HG02973 (cell line): ENCODE measurements around the gene CT45A6.
"Not testable (repeated sequence)": the region's sequence is repeated elsewhere in the genome, so short reads cannot be mapped to it uniquely, and the experiment has no call there.

Source experiments
- ATAC-seq: cut with Tn5 transposase; IDR thresholded peaks from one replicate; pipeline ENCODE4 v1.9.1; 2021; ENCODE audit warnings: moderate library complexity; ENCODE audit not compliant: unreplicated experiment

Gene CT45A6, protein sequence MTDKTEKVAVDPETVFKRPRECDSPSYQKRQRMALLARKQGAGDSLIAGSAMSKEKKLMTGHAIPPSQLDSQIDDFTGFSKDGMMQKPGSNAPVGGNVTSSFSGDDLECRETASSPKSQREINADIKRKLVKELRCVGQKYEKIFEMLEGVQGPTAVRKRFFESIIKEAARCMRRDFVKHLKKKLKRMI

DNA sequence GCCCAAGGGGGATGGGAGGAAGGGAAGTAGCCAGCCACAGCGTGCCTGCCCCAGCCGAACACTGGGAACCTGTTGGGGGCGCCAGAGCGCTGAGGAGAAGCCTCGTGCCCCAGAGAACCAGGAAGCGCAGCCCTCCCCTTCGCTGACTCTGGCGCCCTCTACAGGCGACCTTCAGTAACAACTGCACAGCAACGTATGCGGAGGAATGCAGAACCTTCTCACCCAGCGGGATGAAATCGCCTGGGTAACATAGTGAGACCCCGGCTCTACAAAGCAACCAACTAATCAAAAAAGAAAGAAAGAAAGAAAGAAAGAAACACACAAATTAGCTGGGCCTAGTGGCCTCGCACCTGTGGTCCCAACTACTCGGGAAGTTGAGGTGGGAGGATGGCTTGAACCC is at the start of gene CT45A6:
CT45A6 (minus strand) TSS at position 101 of the 400 bp plus-strand sequence. CDS start 3,794 bp downstream, outside the sequence.
- ATAC-seq = not testable (repeated sequence)

DNA sequence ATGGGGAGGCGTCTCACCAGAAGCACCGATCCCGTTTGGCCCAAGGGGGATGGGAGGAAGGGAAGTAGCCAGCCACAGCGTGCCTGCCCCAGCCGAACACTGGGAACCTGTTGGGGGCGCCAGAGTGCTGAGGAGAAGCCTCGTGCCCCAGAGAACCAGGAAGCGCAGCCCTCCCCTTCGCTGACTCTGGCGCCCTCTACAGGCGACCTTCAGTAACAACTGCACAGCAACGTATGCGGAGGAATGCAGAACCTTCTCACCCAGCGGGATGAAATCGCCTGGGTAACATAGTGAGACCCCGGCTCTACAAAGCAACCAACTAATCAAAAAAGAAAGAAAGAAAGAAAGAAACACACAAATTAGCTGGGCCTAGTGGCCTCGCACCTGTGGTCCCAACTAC is 34.6 kb upstream of the CT45A6 start, which contains the start of gene CT45A7:
CT45A7 (minus strand) TSS at position 101 of the 400 bp plus-strand sequence. CDS start 3,747 bp downstream, outside the sequence.
- not testable (repeated sequence) for ATAC-seq

DNA sequence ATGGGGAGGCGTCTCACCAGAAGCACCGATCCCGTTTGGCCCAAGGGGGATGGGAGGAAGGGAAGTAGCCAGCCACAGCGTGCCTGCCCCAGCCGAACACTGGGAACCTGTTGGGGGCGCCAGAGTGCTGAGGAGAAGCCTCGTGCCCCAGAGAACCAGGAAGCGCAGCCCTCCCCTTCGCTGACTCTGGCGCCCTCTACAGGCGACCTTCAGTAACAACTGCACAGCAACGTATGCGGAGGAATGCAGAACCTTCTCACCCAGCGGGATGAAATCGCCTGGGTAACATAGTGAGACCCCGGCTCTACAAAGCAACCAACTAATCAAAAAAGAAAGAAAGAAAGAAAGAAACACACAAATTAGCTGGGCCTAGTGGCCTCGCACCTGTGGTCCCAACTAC is 17.3 kb upstream of the CT45A6 start, which contains the start of gene CT45A2:
CT45A2 (minus strand) TSS at position 101 of the 400 bp plus-strand sequence. CDS start 3,747 bp downstream, outside the sequence.
- not testable (repeated sequence) for ATAC-seq

GRCh38 chrX:135785403-135785802 is 17.2 kb downstream of the CT45A6 start, which contains the start of gene CT45A5:
TSS of gene CT45A5 (minus strand) at chrX:135785503. CDS start at chrX:135781729, 3,774 bp downstream.
- not testable (repeated sequence) for ATAC-seq

- ATAC-seq = not testable (repeated sequence)
Observed at GRCh38 chrX:135768091-135768490, 34.5 kb downstream of the CT45A6 start, which contains the start of gene CT45A3. TSS of gene CT45A3 (minus strand) at chrX:135768191. CDS start at chrX:135764444, 3,747 bp downstream.

DNA sequence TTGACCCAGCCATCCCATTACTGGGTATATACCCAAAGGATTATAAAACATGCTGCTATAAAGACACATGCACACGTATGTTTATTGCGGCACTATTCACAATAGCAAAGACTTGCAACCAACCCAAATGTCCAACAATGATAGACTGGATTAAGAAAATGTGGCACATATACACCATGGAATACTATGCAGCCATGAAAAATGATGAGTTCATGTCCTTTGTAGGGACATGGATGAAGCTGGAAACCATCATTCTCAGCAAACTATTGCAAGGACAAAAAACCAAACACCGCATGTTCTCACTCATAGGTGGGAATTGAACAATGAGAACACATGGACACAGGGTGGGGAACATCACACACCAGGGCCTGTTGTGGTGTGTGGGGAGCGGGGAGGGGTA is 57.8 kb downstream of the CT45A6 start:
- not testable (repeated sequence) for ATAC-seq
